Stimulated activated CD4-positive, alpha-beta T cell treated with anti-CD3 and anti-CD28 coated beads, Interleukin-15, amount 100 ng/mL, for 48 hours (primary cell): ENCODE results near the gene CHKA.
A peak's percentile ranks its signal among the peaks of the same experiment; 100 is the strongest.

Experiments
- DNase-seq, 2 donors: peaks; one replicate each; pipeline ENCODE4 v3.0.0-alpha.2; 2020; ENCODE audit warnings: low read depth in 2 of 2

CHKA gene

GRCh38 chr11:68047437-68048290 is 73.5 kb downstream of the CHKA start:
- no peak for DNase-seq

- no peak for DNase-seq
These were observed 76.3 kb downstream of the CHKA start for GRCh38 chr11:68044898-68045351.

GRCh38 chr11:68044145-68044813 is 76.9 kb downstream of the CHKA start:
- no peak for DNase-seq

- no peak for DNase-seq
These were observed 77.6 kb downstream of the CHKA start for GRCh38 chr11:68043349-68044144.

- no peak for DNase-seq
These were observed 78.2 kb downstream of the CHKA start for GRCh38 chr11:68043029-68043348.

GRCh38 chr11:68042219-68043028 is 78.8 kb downstream of the CHKA start:
- DNase-seq: no peak

- no peak for DNase-seq
These were observed 79.5 kb downstream of the CHKA start for GRCh38 chr11:68041617-68042218.

- no peak for DNase-seq
These were observed 80.1 kb downstream of the CHKA start for GRCh38 chr11:68040957-68041591.

GRCh38 chr11:68040101-68040956 is 80.9 kb downstream of the CHKA start:
- DNase-seq: no peak

GRCh38 chr11:68039526-68040086 is 81.6 kb downstream of the CHKA start:
- no peak for DNase-seq

- peak; percentile 44 to 62 for DNase-seq
These were observed 82.3 kb downstream of the CHKA start, which contains the start of gene TCIRG1 for GRCh38 chr11:68038718-68039525. Gene TCIRG1, plus strand, starts transcription at chr11:68039025. Its CDS starts 2,247 bp downstream, at chr11:68041272.

GRCh38 chr11:68038226-68038717 is 82.9 kb downstream of the CHKA start:
- no peak for DNase-seq

- DNase-seq: no peak
These were observed 83.6 kb downstream of the CHKA start for GRCh38 chr11:68037411-68038225.

GRCh38 chr11:68036717-68037239 is 84.4 kb downstream of the CHKA start:
- DNase-seq: no peak

GRCh38 chr11:68036141-68036716 is 85.0 kb downstream of the CHKA start:
- no peak for DNase-seq

- DNase-seq: no peak
These were observed 85.8 kb downstream of the CHKA start for GRCh38 chr11:68035266-68035876.
